GM12878 (cell line): ENCODE results near the gene PTMA. TPM values are rescaled to one million over a fixed set of nuclear protein-coding genes. Genes with fewer than 3 reads are reported as not detected.
A peak's percentile ranks its signal among the peaks of the same experiment; 100 is the strongest.

Source experiments
- ASH2L ChIP-seq: fragments of 300-600, 200-600 bp; sonication (generic); IDR thresholded peaks from 2 replicates; pipeline ENCODE4 v1.6.1; 2017; ENCODE audit warnings: low read depth, mild to moderate bottlenecking, borderline replicate concordance
- CBFB ChIP-seq: IDR thresholded peaks from 2 replicates; pipeline ENCODE4 v1.6.1; 2016; ENCODE audit warnings: antibody characterized with exemption, low read depth
- CBX5 ChIP-seq: sonication (generic); IDR thresholded peaks from 2 replicates; pipeline ENCODE4 v1.6.1; 2016; ENCODE audit warnings: low read depth, moderate library complexity, mild to moderate bottlenecking, inconsistent platforms
- DPF2 ChIP-seq: fragments of 450-650 bp; IDR thresholded peaks from 2 replicates; pipeline ENCODE4 v1.6.1; 2017; ENCODE audit warnings: mild to moderate bottlenecking
- IKZF1 ChIP-seq: fragments of 450-650 bp; conservative IDR thresholded peaks from 2 replicates; pipeline ENCODE4 v1.6.1; 2017; ENCODE audit warnings: antibody characterized with exemption, mild to moderate bottlenecking
- MEF2A ChIP-seq: IDR thresholded peaks from 2 replicates; pipeline ENCODE4 v1.6.1; 2011; ENCODE audit warnings: low read depth, mild to moderate bottlenecking, low read length, moderate library complexity; ENCODE audit not compliant: insufficient read depth
- MTA2 ChIP-seq: fragments of 450-650 bp; IDR thresholded peaks from 2 replicates; pipeline ENCODE4 v1.6.1; 2016; ENCODE audit warnings: low read depth, mild to moderate bottlenecking, moderate library complexity
- MXI1 ChIP-seq: fragments of 150-350 bp; IDR thresholded peaks from 2 replicates; pipeline ENCODE4 v1.6.1; 2011; ENCODE audit warnings: low read depth, mild to moderate bottlenecking, inconsistent platforms, low read length, improper control_type of control experiment
- MYC ChIP-seq: IDR thresholded peaks from 2 replicates; pipeline ENCODE4 v1.6.1; 2011; ENCODE audit warnings: mild to moderate bottlenecking, low read length, moderate library complexity, inconsistent platforms; ENCODE audit not compliant: insufficient read depth, insufficient replicate concordance, insufficient read length, severe bottlenecking
- NBN ChIP-seq: fragments of 450-650 bp; IDR thresholded peaks from 2 replicates; pipeline ENCODE4 v1.6.1; 2016
- NKRF ChIP-seq: fragments of 450-650 bp; conservative IDR thresholded peaks from 2 replicates; pipeline ENCODE4 v1.6.1; 2017; ENCODE audit warnings: mild to moderate bottlenecking, moderate library complexity
- NR2F1 ChIP-seq: fragments of 450-650 bp; conservative IDR thresholded peaks from 2 replicates; pipeline ENCODE4 v1.6.1; 2017; ENCODE audit warnings: mild to moderate bottlenecking
- POU2F2 ChIP-seq: IDR thresholded peaks from 3 replicates; pipeline ENCODE4 v1.6.1; 2011; ENCODE audit warnings: low read depth, mild to moderate bottlenecking, low read length, borderline replicate concordance
- SREBF2 ChIP-seq: IDR thresholded peaks from 2 replicates; pipeline ENCODE4 v1.6.1; 2012; ENCODE audit warnings: mild to moderate bottlenecking, low read length
- SRF ChIP-seq, 2 experiments: IDR thresholded peaks; 2 replicates each; pipeline ENCODE4 v1.6.1; 2011; ENCODE audit warnings: low read depth in 2 of 2, low read length in 2 of 2, mild to moderate bottlenecking in 1 of 2, moderate library complexity in 1 of 2
- TAF1 ChIP-seq: IDR thresholded peaks from 2 replicates; pipeline ENCODE4 v1.6.1; 2011; ENCODE audit warnings: mild to moderate bottlenecking, low read depth, low read length, borderline replicate concordance
- YY1 ChIP-seq: IDR thresholded peaks from 2 replicates; pipeline ENCODE4 v1.6.1; 2011; ENCODE audit warnings: low read depth, mild to moderate bottlenecking, low read length
- ZBTB4 ChIP-seq: fragments of 450-650 bp; formaldehyde crosslinking; IDR thresholded peaks from 2 replicates; pipeline ENCODE4 v1.4.0; 2022; ENCODE audit warnings: mild to moderate bottlenecking, moderate library complexity
- ZNF592 ChIP-seq: fragments of 450-650 bp; IDR thresholded peaks from 2 replicates; pipeline ENCODE4 v1.6.1; 2017; ENCODE audit warnings: mild to moderate bottlenecking, moderate library complexity
- polyA plus RNA-seq, 11 experiments: library from polyadenylated mRNA; depleted of rRNA in 4 of 11; unstranded in 6 of 11; stranded (reverse) in 5 of 11; fragments of >200 nt; fragmentation: Nextera tagmentation in 4 of 11; fragmentation: Illumina TruSeq in 1 of 11; extraction: Ambion mirVana in 4 of 11; extraction: Trizol in 1 of 11; gene quantifications; 1 replicate in 1 of 11; 2 replicates in 10 of 11; pipeline versions ENCODE4 v1.2.1 to v1.2.3, GENCODE V29; 2011 to 2016; ENCODE audit warnings: inconsistent platforms in 2 of 11, missing spikeins in 2 of 11, low read depth in 1 of 11
- total RNA-seq, 4 experiments: library from RNA; depleted of rRNA in 3 of 4; stranded (reverse); fragments of >200 nt in 3 of 4; fragmentation: Illumina TruSeq in 1 of 4; extraction: Trizol in 1 of 4; gene quantifications; 2 replicates each; pipeline versions ENCODE4 v1.2.1 to v1.2.3, GENCODE V29; 2013 to 2021

The PTMA gene
- total and polyA plus RNA-seq, 10 of the 15 experiments (the other 5 are each of a cell fraction or from before 2014, with no cell fraction given) = 1,144 to 5,018 (median 3,464) TPM

DNA sequence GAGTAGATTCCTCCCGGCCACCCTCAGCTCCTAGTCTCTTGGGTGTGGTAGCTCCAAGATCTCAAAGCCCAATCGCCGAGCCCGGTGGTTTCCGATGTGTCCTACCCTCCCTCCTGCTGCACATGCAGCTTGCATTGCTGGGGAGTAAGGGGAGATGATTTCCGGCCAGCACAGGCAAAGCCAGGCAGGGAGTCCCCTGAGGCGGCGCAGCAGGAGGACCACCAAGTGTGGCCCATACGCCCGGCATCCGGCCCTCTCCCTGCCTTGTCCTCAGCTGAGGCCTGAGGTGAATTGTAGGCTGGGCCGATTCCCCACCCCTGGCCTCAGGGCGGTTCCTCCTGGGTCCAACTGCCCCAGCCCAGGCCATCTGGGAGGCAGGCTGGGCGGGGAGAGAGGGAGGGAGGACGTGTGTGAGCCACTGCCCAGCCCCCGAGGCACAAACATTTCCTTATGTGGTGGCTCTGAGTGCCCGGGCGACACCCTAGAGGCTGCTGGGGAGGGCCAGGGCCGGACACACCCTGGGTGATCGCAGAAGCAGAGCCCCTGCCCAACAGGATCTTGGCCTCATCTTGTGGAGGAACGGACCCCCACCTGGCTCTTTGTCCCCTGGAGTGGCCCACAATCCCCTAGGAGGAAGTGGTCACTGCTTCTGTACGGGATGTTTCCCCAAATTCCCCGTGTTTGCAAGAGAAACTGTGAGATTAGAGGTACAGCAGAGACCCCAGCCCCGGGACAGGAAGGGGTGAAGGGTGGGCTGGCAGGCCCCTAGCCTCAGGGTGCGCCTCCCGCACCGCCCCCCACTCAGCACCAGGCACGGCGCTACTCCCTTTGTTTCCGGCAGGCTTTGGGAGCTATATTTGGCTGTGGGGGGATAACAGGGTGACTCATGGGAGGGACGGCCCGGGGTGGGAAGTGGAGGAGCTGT, 41.9 kb upstream of the PTMA start (continued):
- TF ChIP-seq ASH2L (no peak), SRF (IDR thresholded peaks at IDR 0.05; ENCODE audit: low read depth in 2 of 2, low read length in 2 of 2) (peak; percentile 68 to 93), SREBF2 (no peak), POU2F2 (peak; percentile 20; the same call in 1 of the 3 replicates), IKZF1 (peak; percentile 92), DPF2 (peak; percentile 63), ZBTB4 (0 out of 2 replicates have a peak, but pooled peaks have one; percentile 49), MYC (peak; percentile 13), NR2F1 (peak; percentile 77), MTA2 (peak; percentile 53), MEF2A (0 out of 2 replicates have a peak, but pooled peaks have one; percentile 46), TAF1 (peak; percentile 92), NBN (peak; percentile 93), CBX5 (no peak), CBFB (peak; percentile 65; the same call in 1 of the 2 replicates), ZNF592 (peak; percentile 15; the same call in 1 of the 2 replicates), MXI1 (peak; percentile 78), YY1 (peak; percentile 32; the same call in 1 of the 2 replicates), NKRF (peak; percentile 50)
